Fibroblast of mammary gland (primary cell): ENCODE results near the gene SALL3.
"Not testable (repeated sequence)": the region's sequence is repeated elsewhere in the genome, so short reads cannot be mapped to it uniquely, and the experiment has no call there.

ENCODE experiments used
- DNase-seq: peaks from one replicate; pipeline ENCODE4 v3.0.0-alpha.2; 2010; ENCODE audit warnings: low read depth
- H3K4me3 ChIP-seq: 2 replicates; pipeline ENCODE4 v1.5.1; 2011; ENCODE audit warnings: low read depth, mild to moderate bottlenecking, low read length, moderate library complexity; ENCODE audit not compliant: control insufficient read depth
- CTCF ChIP-seq: conservative IDR thresholded peaks from 2 replicates; pipeline ENCODE4 v1.5.1; 2011; ENCODE audit warnings: low read depth, low read length, inconsistent platforms; ENCODE audit not compliant: control insufficient read depth, insufficient read depth

Gene SALL3

GRCh38 chr18:78962098-78962497 is 17.5 kb upstream of the SALL3 start:
- DNase-seq = no peak
- TF ChIP-seq CTCF = no peak

GRCh38 chr18:78964727-78965126 is 14.9 kb upstream of the SALL3 start:
- not testable (repeated sequence) for DNase-seq, H3K4me3 ChIP-seq

More at GRCh38 chr18:78962098-78962497, 17.5 kb upstream of the SALL3 start:
- H3K4me3 ChIP-seq = no peak overlapping the region

- H3K4me3 ChIP-seq = no peak overlapping the region
- no peak for DNase-seq
- TF ChIP-seq CTCF = no peak
These were observed 14.4 kb upstream of the SALL3 start for GRCh38 chr18:78965260-78965659.

- TF ChIP-seq CTCF = no peak
- DNase-seq = no peak
These were observed 13.5 kb upstream of the SALL3 start for GRCh38 chr18:78965917-78966792.

GRCh38 chr18:78966793-78967106 is 12.9 kb upstream of the SALL3 start:
- H3K4me3 ChIP-seq = no peak overlapping the region
- no peak for DNase-seq
- no peak for TF ChIP-seq CTCF

More at GRCh38 chr18:78965917-78966792, 13.5 kb upstream of the SALL3 start:
- no peak overlapping the region for H3K4me3 ChIP-seq

GRCh38 chr18:78967692-78968091 is 11.9 kb upstream of the SALL3 start:
- DNase-seq = no peak
- H3K4me3 ChIP-seq = no peak overlapping the region
- no peak for TF ChIP-seq CTCF

GRCh38 chr18:78969574-78970315 is 9.9 kb upstream of the SALL3 start:
- DNase-seq = no peak
- no peak for TF ChIP-seq CTCF

More at GRCh38 chr18:78969574-78970315, 9.9 kb upstream of the SALL3 start:
- H3K4me3 ChIP-seq = no peak overlapping the region
